ENCODE results near the gene SEC23B. TPM values are rescaled to one million over a fixed set of nuclear protein-coding genes. Genes with fewer than 3 reads are reported as not detected.

Gene SEC23B
- total and polyA plus RNA-seq, 2 of the 13 experiments (the other 11 are each of a cell fraction or from before 2014, with no cell fraction given), result 114 to 120 TPM

- TF ChIP-seq PAWR (CRISPR knock-in tag; IDR thresholded peaks at IDR 0.05; ENCODE audit: borderline replicate concordance) (0 out of 2 replicates have a peak, but pooled peaks have one; percentile 62), SP2 (CRISPR knock-in tag; IDR thresholded peaks at IDR 0.05) (no peak; the same call in none of the 2 replicates), ZFP90 (CRISPR knock-in tag; IDR thresholded peaks at IDR 0.05; ENCODE audit: borderline replicate concordance) (peak; percentile 94), ZFP36 (IDR thresholded peaks at IDR 0.05; ENCODE audit: borderline replicate concordance, low read depth, low read length, partially characterized antibody) (no peak), HNF4G (IDR thresholded peaks at IDR 0.05; ENCODE audit: borderline replicate concordance, low read depth, low read length) (no peak), HNF4G (CRISPR knock-in tag; IDR thresholded peaks at IDR 0.05; ENCODE audit: borderline replicate concordance, low read depth) (peak; percentile 47; the same call in 1 of the 2 replicates), PAXIP1 (CRISPR knock-in tag; conservative IDR thresholded peaks at IDR 0.05) (peak; percentile 52; the same call in 1 of the 2 replicates), ZNF563 (CRISPR knock-in tag; IDR thresholded peaks at IDR 0.05) (peak; percentile 89), ZKSCAN5 (CRISPR knock-in tag; IDR thresholded peaks at IDR 0.05) (no peak), AHR (CRISPR knock-in tag; IDR thresholded peaks at IDR 0.05) (peak; percentile 97; the same call in 1 of the 2 replicates), NONO (IDR thresholded peaks at IDR 0.05) (no peak), NONO (CRISPR knock-in tag; conservative IDR thresholded peaks at IDR 0.05) (peak; percentile 93), ZFP41 (CRISPR knock-in tag; IDR thresholded peaks at IDR 0.05; ENCODE audit: borderline replicate concordance) (peak; percentile 76; the same call in 1 of the 2 replicates), NR2F2 (IDR thresholded peaks at IDR 0.05; ENCODE audit: borderline replicate concordance, low read depth) (peak; percentile 37; the same call in 1 of the 2 replicates), ZNF383 (CRISPR knock-in tag; IDR thresholded peaks at IDR 0.05; ENCODE audit: borderline replicate concordance) (peak; percentile 75; the same call in 1 of the 2 replicates)
- TF ChIP-seq, protein P1, sequence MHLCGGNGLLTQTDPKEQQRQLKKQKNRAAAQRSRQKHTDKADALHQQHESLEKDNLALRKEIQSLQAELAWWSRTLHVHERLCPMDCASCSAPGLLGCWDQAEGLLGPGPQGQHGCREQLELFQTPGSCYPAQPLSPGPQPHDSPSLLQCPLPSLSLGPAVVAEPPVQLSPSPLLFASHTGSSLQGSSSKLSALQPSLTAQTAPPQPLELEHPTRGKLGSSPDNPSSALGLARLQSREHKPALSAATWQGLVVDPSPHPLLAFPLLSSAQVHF (CRISPR knock-in tag; IDR thresholded peaks at IDR 0.05), result no peak; the same call in 1 of the 2 replicates
- TF ChIP-seq, protein P2, sequence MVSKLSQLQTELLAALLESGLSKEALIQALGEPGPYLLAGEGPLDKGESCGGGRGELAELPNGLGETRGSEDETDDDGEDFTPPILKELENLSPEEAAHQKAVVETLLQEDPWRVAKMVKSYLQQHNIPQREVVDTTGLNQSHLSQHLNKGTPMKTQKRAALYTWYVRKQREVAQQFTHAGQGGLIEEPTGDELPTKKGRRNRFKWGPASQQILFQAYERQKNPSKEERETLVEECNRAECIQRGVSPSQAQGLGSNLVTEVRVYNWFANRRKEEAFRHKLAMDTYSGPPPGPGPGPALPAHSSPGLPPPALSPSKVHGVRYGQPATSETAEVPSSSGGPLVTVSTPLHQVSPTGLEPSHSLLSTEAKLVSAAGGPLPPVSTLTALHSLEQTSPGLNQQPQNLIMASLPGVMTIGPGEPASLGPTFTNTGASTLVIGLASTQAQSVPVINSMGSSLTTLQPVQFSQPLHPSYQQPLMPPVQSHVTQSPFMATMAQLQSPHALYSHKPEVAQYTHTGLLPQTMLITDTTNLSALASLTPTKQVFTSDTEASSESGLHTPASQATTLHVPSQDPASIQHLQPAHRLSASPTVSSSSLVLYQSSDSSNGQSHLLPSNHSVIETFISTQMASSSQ (IDR thresholded peaks at IDR 0.05; ENCODE audit: low read depth), result no peak
- TF ChIP-seq, protein P2 (CRISPR knock-in tag; IDR thresholded peaks at IDR 0.05; ENCODE audit: borderline replicate concordance), result no peak; the same call in 1 of the 2 replicates
- TF ChIP-seq, protein P3, sequence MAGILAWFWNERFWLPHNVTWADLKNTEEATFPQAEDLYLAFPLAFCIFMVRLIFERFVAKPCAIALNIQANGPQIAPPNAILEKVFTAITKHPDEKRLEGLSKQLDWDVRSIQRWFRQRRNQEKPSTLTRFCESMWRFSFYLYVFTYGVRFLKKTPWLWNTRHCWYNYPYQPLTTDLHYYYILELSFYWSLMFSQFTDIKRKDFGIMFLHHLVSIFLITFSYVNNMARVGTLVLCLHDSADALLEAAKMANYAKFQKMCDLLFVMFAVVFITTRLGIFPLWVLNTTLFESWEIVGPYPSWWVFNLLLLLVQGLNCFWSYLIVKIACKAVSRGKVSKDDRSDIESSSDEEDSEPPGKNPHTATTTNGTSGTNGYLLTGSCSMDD (CRISPR knock-in tag; IDR thresholded peaks at IDR 0.05), result no peak
Measured at GRCh38 chr20:18496740-18497592, 10.8 kb upstream of the SEC23B start, which contains the start of gene RBBP9 (continued).
